OCI-LY7 (cell line): ENCODE results near the gene HRH1.

Experiments used
- CTCF ChIP-seq: fragments of 200-600 bp; sonication (generic); conservative IDR thresholded peaks from 2 replicates; pipeline ENCODE4 v1.5.1; 2014; ENCODE audit warnings: mild to moderate bottlenecking, antibody characterized with exemption, low read length, moderate library complexity, mixed read lengths
- EZH2phosphoT487 ChIP-seq: fragments of 200-600 bp; sonication (generic); IDR thresholded peaks from 2 replicates; pipeline ENCODE4 v1.6.1; 2018; ENCODE audit warnings: low read depth, borderline replicate concordance, mild to moderate bottlenecking, mixed run types, antibody characterized with exemption, low read length, moderate library complexity, mixed read lengths

- TF ChIP-seq CTCF (no peak), EZH2phosphoT487 (no peak)
These were observed 8.4 kb downstream of the HRH1 start for GRCh38 chr3:11162401-11163345.
